Raji (cell line): ENCODE results near the gene B4GALT7.

ENCODE experiments used
- POLR2A ChIP-seq: IDR thresholded peaks from 2 replicates; pipeline ENCODE4 v1.6.1; 2011; ENCODE audit warnings: low read depth, low read length, control low read depth; ENCODE audit not compliant: insufficient read depth

Gene B4GALT7

GRCh38 chr5:177603631-177604030 lies 3.7 kb downstream of the B4GALT7 start:
- no peak for TF ChIP-seq POLR2A

- no peak for TF ChIP-seq POLR2A
These were observed 4.2 kb downstream of the B4GALT7 start for GRCh38 chr5:177604116-177604521.

GRCh38 chr5:177604656-177605055 lies 4.7 kb downstream of the B4GALT7 start:
- TF ChIP-seq POLR2A, result no peak

GRCh38 chr5:177605078-177605477 lies 5.1 kb downstream of the B4GALT7 start:
- no peak for TF ChIP-seq POLR2A

GRCh38 chr5:177605667-177606066 lies 5.7 kb downstream of the B4GALT7 start:
- no peak for TF ChIP-seq POLR2A

- no peak for TF ChIP-seq POLR2A
These were observed 6.4 kb downstream of the B4GALT7 start for GRCh38 chr5:177606071-177607051.

GRCh38 chr5:177607115-177607451 lies 7.2 kb downstream of the B4GALT7 start:
- TF ChIP-seq POLR2A, result no peak

- TF ChIP-seq POLR2A, result no peak
These were observed 7.7 kb downstream of the B4GALT7 start for GRCh38 chr5:177607452-177608192.

GRCh38 chr5:177608243-177609075 lies 8.5 kb downstream of the B4GALT7 start:
- no peak for TF ChIP-seq POLR2A

GRCh38 chr5:177609076-177610059 lies 9.4 kb downstream of the B4GALT7 start:
- TF ChIP-seq POLR2A, result no peak

- no peak for TF ChIP-seq POLR2A
These were observed 10.3 kb downstream of the B4GALT7 start for GRCh38 chr5:177610131-177610769.

- TF ChIP-seq POLR2A, result no peak
These were observed 11.0 kb downstream of the B4GALT7 start for GRCh38 chr5:177610770-177611445.
